GM23248 (cell line): Measurements from ENCODE around the gene GRIK5.

Experiments
- EZH2 ChIP-seq: fragments of 200-600 bp; sonication (generic); IDR thresholded peaks from 2 replicates; pipeline ENCODE4 v1.6.1; 2018; ENCODE audit warnings: antibody characterized with exemption, mild to moderate bottlenecking; ENCODE audit not compliant: insufficient read depth, poor library complexity, severe bottlenecking
- EZH2phosphoT487 ChIP-seq: fragments of 200-600 bp; sonication (generic); IDR thresholded peaks from 2 replicates; pipeline ENCODE4 v1.6.1; 2018; ENCODE audit warnings: antibody characterized with exemption, moderate library complexity, mild to moderate bottlenecking, low read depth; ENCODE audit not compliant: insufficient read depth

GRCh38 chr19:42096255-42096837 lies 26.3 kb upstream of the GRIK5 start:
- TF ChIP-seq EZH2phosphoT487 (no peak), EZH2 (no peak)
